HCT116 (cell line): ENCODE data around the gene MLH1. TPM values are rescaled to one million over a fixed set of nuclear protein-coding genes. Genes with fewer than 3 reads are reported as not detected.

Experiments used
- ATAC-seq: fragments of 200-7000 bp; cut with Tn5 transposase; 2 replicates; pipeline ENCODE4 v1.9.1; 2020; ENCODE audit warnings: mild to moderate bottlenecking, moderate library complexity
- BruUV-seq: library from RNA; stranded (reverse); fragments of 400-500 nt; replicated peaks from 2 replicates; lab custom pipeline; 2021; lab: Mats Ljungman, UMichigan
- CTCF ChIA-PET: fragments of 300-600 bp; sonication (Branson Sonifier 250); formaldehyde crosslinking; loops from one replicate; lab custom pipeline; 2021; ENCODE audit warnings: antibody characterized with exemption; lab: Charles Lee
- POLR2A ChIA-PET: fragments of 300-600, 350-600 bp; sonication (Branson Sonifier 250); formaldehyde crosslinking; loops from one replicate; lab custom pipeline; 2021; ENCODE audit warnings: antibody characterized with exemption; lab: Charles Lee
- RAD21 ChIA-PET, 2 experiments: fragments of 300-600 bp; sonication (Branson Sonifier 250); formaldehyde crosslinking; loops; one replicate each; lab custom pipeline; 2023; ENCODE audit warnings: low total read pairs in 2 of 2; ENCODE audit not compliant: uncharacterized antibody in 2 of 2, unreplicated experiment in 2 of 2, low non-redundant PET in 1 of 2; lab: Charles Lee
- DNase-seq: peaks from one replicate; pipeline ENCODE4 v3.0.0-alpha.2; 2010; ENCODE audit warnings: low read depth, low spot score
- H2AFZ ChIP-seq: fragments of 200-600 bp; shearing (Covaris generic), sonication (generic); 2 replicates; pipeline ENCODE4 v1.6.1; 2017; ENCODE audit warnings: low read depth, mixed run types, mixed read lengths, antibody characterized with exemption, low read length; ENCODE audit not compliant: poor library complexity, severe bottlenecking
- H3K27ac ChIP-seq: 2 replicates; pipeline ENCODE4 v1.5.1; 2012; ENCODE audit warnings: low read depth, low read length
- H3K27me3 ChIP-seq: fragments of 200-600 bp; sonication (generic); 2 replicates; pipeline ENCODE4 v1.6.1; 2016; ENCODE audit warnings: mixed run types, low read length, mixed read lengths; ENCODE audit not compliant: insufficient read depth
- H3K36me3 ChIP-seq, 2 experiments: fragments of 200-500 bp in 1 of 2; fragments of 200-600 bp in 1 of 2; sonication (Bioruptor generic) in 1 of 2; sonication (generic) in 1 of 2; 2 replicates each; pipeline versions ENCODE4 v1.5.1 to v1.6.1; 2014 to 2016; ENCODE audit warnings: low read length in 2 of 2, inconsistent platforms in 1 of 2, mixed read lengths in 1 of 2, mixed run types in 1 of 2; ENCODE audit not compliant: insufficient read depth in 2 of 2, control insufficient read depth in 1 of 2
- H3K4me1 ChIP-seq, 2 experiments: fragments of 200-600 bp in 1 of 2; sonication (generic) in 1 of 2; 2 replicates each; pipeline versions ENCODE4 v1.5.1 to v1.6.1; 2012 to 2017; ENCODE audit warnings: low read length in 2 of 2, inconsistent platforms in 1 of 2, mild to moderate bottlenecking in 1 of 2, mixed read lengths in 1 of 2, mixed run types in 1 of 2, moderate library complexity in 1 of 2; ENCODE audit not compliant: insufficient read depth in 2 of 2, control insufficient read depth in 1 of 2
- H3K4me2 ChIP-seq: fragments of 200-600 bp; sonication (generic); 2 replicates; pipeline ENCODE4 v1.6.1; 2017; ENCODE audit warnings: mixed run types, low read length, mixed read lengths
- H3K4me3 ChIP-seq, 2 experiments: fragments of 200-600 bp in 1 of 2; sonication (generic) in 1 of 2; replicated peaks in 1 of 2; 2 replicates each; pipeline ENCODE4 v1.5.1; 2011 to 2016; ENCODE audit warnings: low read length in 2 of 2, control low read depth in 1 of 2, low read depth in 1 of 2, mild to moderate bottlenecking in 1 of 2, mixed read lengths in 1 of 2, mixed run types in 1 of 2
- H3K79me2 ChIP-seq: fragments of 200-600 bp; sonication (generic); 2 replicates; pipeline ENCODE4 v1.6.1; 2017; ENCODE audit warnings: mild to moderate bottlenecking, mixed run types, low read length, moderate library complexity, mixed read lengths; ENCODE audit not compliant: insufficient read depth
- H3K9ac ChIP-seq: fragments of 200-600 bp; sonication (generic); 2 replicates; pipeline ENCODE4 v1.6.1; 2016; ENCODE audit warnings: low read length, mixed read lengths
- H3K9me2 ChIP-seq: fragments of 200-600 bp; sonication (generic), shearing (Covaris generic); 2 replicates; pipeline ENCODE4 v1.6.1; 2017; ENCODE audit warnings: mixed run types, mild to moderate bottlenecking, moderate library complexity; ENCODE audit not compliant: insufficient read depth
- H3K9me3 ChIP-seq, 2 experiments: fragments of 200-500 bp in 1 of 2; fragments of 200-600 bp in 1 of 2; sonication (Bioruptor generic) in 1 of 2; sonication (generic) in 1 of 2; 2 replicates each; pipeline ENCODE4 v1.6.1; 2014 to 2017; ENCODE audit warnings: low read length in 2 of 2, mixed read lengths in 2 of 2, inconsistent platforms in 1 of 2, low read depth in 1 of 2, mild to moderate bottlenecking in 1 of 2, mixed run types in 1 of 2, moderate library complexity in 1 of 2; ENCODE audit not compliant: control insufficient read depth in 1 of 2, insufficient read depth in 1 of 2
- H4K20me1 ChIP-seq: fragments of 200-600 bp; sonication (generic), shearing (Covaris generic); 2 replicates; pipeline ENCODE4 v1.6.1; 2017; ENCODE audit warnings: mixed run types, mild to moderate bottlenecking, moderate library complexity; ENCODE audit not compliant: insufficient read depth
- CEBPB ChIP-seq: IDR thresholded peaks from 2 replicates; pipeline ENCODE4 v1.6.1; 2012; ENCODE audit warnings: low read depth
- CTCF ChIP-seq, 3 experiments: fragments of 200-600 bp in 1 of 3; sonication (generic) in 1 of 3; IDR thresholded peaks in 2 of 3; conservative IDR thresholded peaks in 1 of 3; 2 replicates each; pipeline ENCODE4 v1.5.1; 2012 to 2017; ENCODE audit warnings: low read depth in 2 of 3, low read length in 2 of 3, antibody characterized with exemption in 1 of 3, borderline replicate concordance in 1 of 3, control low read depth in 1 of 3, mild to moderate bottlenecking in 1 of 3, mixed read lengths in 1 of 3, mixed run types in 1 of 3, moderate library complexity in 1 of 3; ENCODE audit not compliant: insufficient read depth in 1 of 3
- EZH2 ChIP-seq: fragments of 200-600 bp; sonication (generic); IDR thresholded peaks from 2 replicates; pipeline ENCODE4 v1.6.1; 2017; ENCODE audit warnings: antibody characterized with exemption, mixed run types
- EZH2phosphoT487 ChIP-seq: fragments of 200-600 bp; IDR thresholded peaks from 2 replicates; pipeline ENCODE4 v1.6.1; 2018; ENCODE audit warnings: antibody characterized with exemption, borderline replicate concordance
- POLR2AphosphoS5 ChIP-seq: IDR thresholded peaks from 2 replicates; pipeline ENCODE4 v1.6.1; 2011; ENCODE audit warnings: mild to moderate bottlenecking, low read depth, low read length, moderate library complexity
- SIN3A ChIP-seq: IDR thresholded peaks from 2 replicates; pipeline ENCODE4 v1.6.1; 2012; ENCODE audit warnings: low read depth
- SP1 ChIP-seq: IDR thresholded peaks from 2 replicates; pipeline ENCODE4 v1.6.1; 2012; ENCODE audit warnings: low read depth
- ZBTB33 ChIP-seq: IDR thresholded peaks from 2 replicates; pipeline ENCODE4 v1.6.1; 2011; ENCODE audit warnings: mild to moderate bottlenecking, low read length, moderate library complexity; ENCODE audit not compliant: insufficient replicate concordance; ENCODE audit errors: extremely low read depth
- ZNF274 ChIP-seq: fragments of 200-500 bp; sonication (Bioruptor generic); IDR thresholded peaks from 2 replicates; pipeline ENCODE4 v1.6.1; 2014; ENCODE audit warnings: mild to moderate bottlenecking, low read depth, low read length, inconsistent platforms
- intact Hi-C: fragments of 100-400 bp; cut with micrococcal nuclease; formaldehyde crosslinking; loops from 2 replicates; pipeline ENCODE4 v1.10.0; 2022
- total RNA-seq: library from RNA; stranded (reverse); gene quantifications from one replicate; pipeline ENCODE4 v1.2.1, GENCODE V29; 2021; ENCODE audit not compliant: unreplicated experiment

MLH1 gene
- total RNA-seq, 1 experiment from 2014 or later: 9.6 TPM

GRCh38 chr3:36964331-36964730 lies 29.0 kb upstream of the MLH1 start:
- no peak for TF ChIP-seq EZH2phosphoT487
- TF ChIP-seq SIN3A: no peak
- no peak for TF ChIP-seq SP1
- no peak for TF ChIP-seq ZBTB33
- no peak for TF ChIP-seq POLR2AphosphoS5
- no peak for ATAC-seq

GRCh38 chr3:36964817-36965216 lies 28.5 kb upstream of the MLH1 start:
- ATAC-seq: no peak
- H3K79me2 ChIP-seq: no peaks in the 10 kb centered on the region
- H3K9me2 ChIP-seq: no peaks in the 10 kb centered on the region
- ChIA-PET CTCF (no interaction called here), POLR2A (no interaction called here), RAD21 (no interaction called here)
- no peak overlapping the region for H2AFZ ChIP-seq
- H4K20me1 ChIP-seq: no peaks in the 10 kb centered on the region
- no peaks in the 10 kb centered on the region for H3K27me3 ChIP-seq
- H3K27ac ChIP-seq: no peak overlapping the region
- no peak for TF ChIP-seq CTCF (IDR thresholded peaks at IDR 0.05 in 2 of 3, conservative IDR thresholded peaks at IDR 0.05 in 1 of 3; ENCODE audit: borderline replicate concordance in 1 of 3, insufficient read depth in 1 of 3, low read depth in 2 of 3, low read length in 2 of 3)
- TF ChIP-seq EZH2phosphoT487: no peak
- TF ChIP-seq ZNF274: no peak
- no peak for TF ChIP-seq EZH2
- no peak for TF ChIP-seq CEBPB
- no peak overlapping the region for H3K4me3 ChIP-seq
- no peak for DNase-seq
- no peak overlapping the region for H3K4me2 ChIP-seq
- intact Hi-C loops: no loop called here
- H3K9ac ChIP-seq: no peak overlapping the region
- H3K36me3 ChIP-seq: no peaks in the 10 kb centered on the region
- BruUV-seq: no TSS peak
- H3K9me3 ChIP-seq: no peaks in the 10 kb centered on the region
- H3K4me1 ChIP-seq: peaks cover 0 to 10% of the 10 kb centered on the region in 2 experiments; a peak in 3 of 4 replicates

More at GRCh38 chr3:36964331-36964730, 29.0 kb upstream of the MLH1 start:
- no peak overlapping the region for H2AFZ ChIP-seq
- H3K9me3 ChIP-seq: no peaks in the 10 kb centered on the region
- H3K27ac ChIP-seq: no peak overlapping the region
- no peak for DNase-seq
- H3K4me1 ChIP-seq: peaks cover 0 to 7% of the 10 kb centered on the region in 2 experiments; a peak in 2 of 4 replicates
- no peak overlapping the region for H3K4me3 ChIP-seq
- no TSS peak for BruUV-seq
- H4K20me1 ChIP-seq: no peaks in the 10 kb centered on the region
- H3K9me2 ChIP-seq: no peaks in the 10 kb centered on the region
- intact Hi-C loops: no loop called here
- ChIA-PET CTCF (no interaction called here), POLR2A (no interaction called here), RAD21 (no interaction called here)
- H3K9ac ChIP-seq: no peak overlapping the region
- no peaks in the 10 kb centered on the region for H3K27me3 ChIP-seq
- no peak overlapping the region for H3K4me2 ChIP-seq
- no peaks in the 10 kb centered on the region for H3K79me2 ChIP-seq
- no peaks in the 10 kb centered on the region for H3K36me3 ChIP-seq
